ENCODE results near the gene UBE2L6.
"Not testable (repeated sequence)": the region's sequence is repeated elsewhere in the genome, so short reads cannot be mapped to it uniquely, and the experiment has no call there.

Gene UBE2L6

DNA sequence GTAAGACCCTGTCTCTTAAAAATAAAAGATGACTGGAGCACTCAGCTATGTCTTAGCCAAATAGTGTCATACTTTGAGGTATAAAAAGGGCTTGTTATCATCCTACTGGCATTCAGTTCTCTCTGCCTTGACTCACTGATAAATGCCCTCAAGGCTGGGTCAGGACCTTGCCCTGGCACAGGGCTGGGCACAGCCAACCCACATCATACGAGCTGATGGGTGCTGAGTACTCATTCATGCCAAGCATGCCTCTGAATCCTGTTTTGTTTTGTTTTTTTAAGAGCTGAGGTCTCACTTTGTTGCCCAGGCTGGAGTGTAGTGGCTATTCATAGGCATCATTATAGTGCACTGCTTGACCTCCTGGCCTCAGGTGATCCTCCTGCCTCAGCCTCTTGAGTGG, 28.1 kb downstream of the UBE2L6 start:
- no peaks in the 10 kb centered on the region for H3K4me1 ChIP-seq (ENCODE audit: insufficient read depth, poor library complexity, severe bottlenecking)
- ATAC-seq (ENCODE audit: low read depth) (0 out of 3 replicates have a peak, but pooled peaks have one; percentile 9), DNase-seq (ENCODE audit: low spot score) (no peak)
- no peak overlapping the region for H3K27ac ChIP-seq (ENCODE audit: poor library complexity, severe bottlenecking)
- H3K36me3 ChIP-seq (ENCODE audit: low read depth): no peaks in the 10 kb centered on the region
- TF ChIP-seq, protein P1, sequence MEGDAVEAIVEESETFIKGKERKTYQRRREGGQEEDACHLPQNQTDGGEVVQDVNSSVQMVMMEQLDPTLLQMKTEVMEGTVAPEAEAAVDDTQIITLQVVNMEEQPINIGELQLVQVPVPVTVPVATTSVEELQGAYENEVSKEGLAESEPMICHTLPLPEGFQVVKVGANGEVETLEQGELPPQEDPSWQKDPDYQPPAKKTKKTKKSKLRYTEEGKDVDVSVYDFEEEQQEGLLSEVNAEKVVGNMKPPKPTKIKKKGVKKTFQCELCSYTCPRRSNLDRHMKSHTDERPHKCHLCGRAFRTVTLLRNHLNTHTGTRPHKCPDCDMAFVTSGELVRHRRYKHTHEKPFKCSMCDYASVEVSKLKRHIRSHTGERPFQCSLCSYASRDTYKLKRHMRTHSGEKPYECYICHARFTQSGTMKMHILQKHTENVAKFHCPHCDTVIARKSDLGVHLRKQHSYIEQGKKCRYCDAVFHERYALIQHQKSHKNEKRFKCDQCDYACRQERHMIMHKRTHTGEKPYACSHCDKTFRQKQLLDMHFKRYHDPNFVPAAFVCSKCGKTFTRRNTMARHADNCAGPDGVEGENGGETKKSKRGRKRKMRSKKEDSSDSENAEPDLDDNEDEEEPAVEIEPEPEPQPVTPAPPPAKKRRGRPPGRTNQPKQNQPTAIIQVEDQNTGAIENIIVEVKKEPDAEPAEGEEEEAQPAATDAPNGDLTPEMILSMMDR (IDR thresholded peaks at IDR 0.05; ENCODE audit: poor library complexity, severe bottlenecking): no peak
- H3K4me3 ChIP-seq (ENCODE audit: severe bottlenecking): no peak overlapping the region
- no peaks in the 10 kb centered on the region for H3K27me3 ChIP-seq (ENCODE audit: insufficient read depth, poor library complexity, severe bottlenecking)
- H3K9me3 ChIP-seq (ENCODE audit: severe bottlenecking): no peaks in the 10 kb centered on the region

DNA sequence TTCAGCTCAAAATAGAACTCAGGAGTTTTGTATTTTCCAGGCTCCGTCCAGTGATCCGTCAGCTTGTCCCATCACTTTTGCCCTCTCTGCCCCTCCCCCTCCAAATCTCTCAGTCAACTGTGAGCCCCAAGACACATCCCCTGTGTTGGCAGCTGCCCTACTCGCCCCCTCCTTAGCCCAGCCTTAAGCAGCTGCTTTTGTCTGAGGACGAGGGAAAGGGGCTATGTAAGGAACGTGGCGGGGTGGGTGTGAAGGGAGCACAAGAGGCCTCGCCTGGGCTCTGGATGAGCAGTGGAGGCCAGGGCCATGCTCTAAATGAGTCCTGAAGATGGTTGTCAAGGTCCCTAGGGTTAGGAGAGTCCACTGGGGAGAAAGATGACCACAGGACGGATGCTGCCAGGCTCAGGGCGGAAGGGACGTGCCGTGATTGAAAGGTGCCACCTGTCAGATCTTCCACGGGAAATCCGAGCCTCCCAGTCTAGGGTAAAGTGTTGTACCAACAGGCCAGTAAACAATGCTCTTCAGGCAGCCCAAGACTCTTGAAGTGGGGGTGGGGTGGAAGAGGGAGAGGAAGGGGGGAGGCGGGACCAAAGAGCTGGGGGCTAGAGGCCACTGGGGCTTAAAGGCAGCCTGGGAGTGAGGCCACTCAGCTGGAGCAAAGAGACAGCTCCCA, 30.4 kb downstream of the UBE2L6 start, which contains the start of gene SMTNL1:
Gene SMTNL1, plus strand, starts transcription at position 649 of the 673 bp plus-strand sequence. CDS start 5,048 bp downstream, outside the sequence.
- Histone ChIP-seq H3K27me3 (ENCODE audit: insufficient read depth, poor library complexity, severe bottlenecking) (no peaks in the 10 kb centered on the region), H3K4me1 (ENCODE audit: insufficient read depth, poor library complexity, severe bottlenecking) (no peaks in the 10 kb centered on the region), H3K9me3 (ENCODE audit: severe bottlenecking) (no peaks in the 10 kb centered on the region), H3K36me3 (ENCODE audit: low read depth) (no peaks in the 10 kb centered on the region), H3K4me3 (ENCODE audit: severe bottlenecking) (no peak within 1 kb of the TSS), H3K27ac (ENCODE audit: poor library complexity, severe bottlenecking) (no peak within 1 kb of the TSS)
- DNase-seq (ENCODE audit: low spot score) (no peak), ATAC-seq (ENCODE audit: low read depth) (no peak)
- TF ChIP-seq, protein P1 (IDR thresholded peaks at IDR 0.05; ENCODE audit: poor library complexity, severe bottlenecking): no peak

DNA sequence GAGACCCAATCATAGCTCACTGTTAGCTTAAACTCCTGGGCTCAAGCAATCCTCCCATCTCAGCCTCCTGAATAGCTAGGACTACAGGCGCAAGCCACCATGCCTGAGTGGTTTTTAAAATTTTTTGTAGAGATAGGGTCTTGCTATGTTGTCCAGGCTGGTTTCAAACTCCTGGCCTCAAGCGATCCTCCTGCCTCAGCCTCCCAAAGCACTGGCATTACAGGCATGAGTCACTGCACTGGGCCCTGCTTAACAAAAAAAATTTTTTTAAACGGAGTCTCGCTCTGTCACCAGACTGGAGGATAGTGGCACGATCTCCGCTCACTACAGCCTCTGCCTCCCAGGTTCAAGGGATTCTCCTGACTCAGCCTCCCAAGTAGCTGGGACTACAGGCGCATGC, 33.0 kb downstream of the UBE2L6 start:
- H3K27ac ChIP-seq (ENCODE audit: poor library complexity, severe bottlenecking); H3K36me3 ChIP-seq (ENCODE audit: low read depth); H3K9me3 ChIP-seq (ENCODE audit: severe bottlenecking); H3K27me3 ChIP-seq (ENCODE audit: insufficient read depth, poor library complexity, severe bottlenecking); H3K4me1 ChIP-seq (ENCODE audit: insufficient read depth, poor library complexity, severe bottlenecking); DNase-seq (ENCODE audit: low spot score); ATAC-seq (ENCODE audit: low read depth); H3K4me3 ChIP-seq (ENCODE audit: severe bottlenecking): not testable (repeated sequence)

DNA sequence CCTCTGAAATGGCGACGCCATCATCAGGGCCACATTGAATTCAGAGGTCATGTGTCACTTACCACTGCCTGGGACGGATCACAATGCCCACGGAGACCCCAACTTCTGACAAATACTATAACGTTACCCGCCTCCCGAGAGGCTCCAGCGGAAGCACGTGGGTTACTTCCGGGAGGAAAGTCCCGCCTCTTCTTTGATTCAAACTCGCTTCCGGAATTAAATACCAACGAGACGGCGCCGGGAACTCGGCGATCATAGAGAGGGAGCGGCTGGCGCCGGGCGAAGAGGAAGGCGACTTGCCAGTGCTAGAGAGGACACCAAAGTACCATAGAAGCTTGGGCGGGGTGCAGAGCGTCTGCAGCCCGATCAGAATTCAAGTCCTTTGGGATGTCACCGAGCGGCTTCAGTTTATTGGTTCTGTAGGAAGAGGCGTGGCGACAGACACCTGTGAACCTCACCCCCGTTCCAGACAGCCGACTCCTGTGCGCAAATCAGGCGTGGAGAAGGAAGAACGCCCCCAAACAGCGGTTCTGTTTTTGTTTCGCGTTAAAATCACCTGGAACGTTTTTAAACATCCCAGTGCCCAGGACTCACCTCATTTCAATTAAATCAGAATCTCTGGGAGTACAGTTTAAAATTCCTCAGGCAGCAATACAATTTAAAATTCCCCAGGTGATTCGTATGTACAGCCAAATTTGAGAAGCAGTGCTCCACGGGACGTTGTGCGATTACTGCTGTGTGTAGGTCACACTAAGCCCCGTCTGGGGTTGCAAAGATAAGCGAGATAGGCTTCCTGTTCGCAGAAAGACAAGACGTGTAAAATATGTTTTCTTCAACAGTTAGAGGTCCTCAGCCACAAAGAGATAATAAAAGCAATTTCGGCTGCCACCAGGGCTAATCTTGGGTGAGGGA, 36.6 kb downstream of the UBE2L6 start, which contains the start of gene TIMM10:
Gene TIMM10, minus strand, starts transcription at position 159 of the 912 bp plus-strand sequence. CDS start 565 bp downstream, outside the sequence.
- no peaks in the 10 kb centered on the region for H3K27me3 ChIP-seq (ENCODE audit: insufficient read depth, poor library complexity, severe bottlenecking)
- TF ChIP-seq, protein P1 (IDR thresholded peaks at IDR 0.05; ENCODE audit: poor library complexity, severe bottlenecking): no peak
- peak; percentile 96 for DNase-seq (ENCODE audit: low spot score)
- H3K9me3 ChIP-seq (ENCODE audit: severe bottlenecking): no peaks in the 10 kb centered on the region
- H3K4me1 ChIP-seq (ENCODE audit: insufficient read depth, poor library complexity, severe bottlenecking): no peaks in the 10 kb centered on the region
- peak; percentile 95 for ATAC-seq (ENCODE audit: low read depth)
- peak within 1 kb of the TSS; percentile 53 for H3K4me3 ChIP-seq (ENCODE audit: severe bottlenecking)
- H3K36me3 ChIP-seq (ENCODE audit: low read depth): peaks cover 12% of the 10 kb centered on the region
- peak within 1 kb of the TSS; percentile 24 for H3K27ac ChIP-seq (ENCODE audit: poor library complexity, severe bottlenecking)

DNA sequence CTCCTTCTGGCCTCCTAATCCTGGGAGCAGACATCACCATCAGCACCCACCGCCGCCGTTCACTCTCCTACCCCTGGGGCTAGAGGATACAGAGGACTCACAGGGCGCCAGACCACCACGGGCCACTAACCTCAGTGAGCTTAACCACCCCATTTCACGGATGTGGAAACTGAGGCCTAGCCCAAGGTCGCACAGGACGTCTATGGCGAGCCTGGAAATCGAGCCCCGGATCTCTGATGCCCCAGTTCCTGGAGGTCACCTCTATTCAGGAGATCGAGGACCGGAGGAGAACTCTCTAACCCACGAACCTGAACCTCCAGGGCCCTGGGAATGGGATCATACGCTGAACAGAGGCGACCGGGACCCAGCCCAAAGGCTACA, 37.3 kb downstream of the UBE2L6 start:
- no peak for DNase-seq (ENCODE audit: low spot score)
- Histone ChIP-seq H3K27ac (ENCODE audit: poor library complexity, severe bottlenecking) (peak overlapping the region; percentile 24), H3K4me3 (ENCODE audit: severe bottlenecking) (peak overlapping the region; percentile 53), H3K27me3 (ENCODE audit: insufficient read depth, poor library complexity, severe bottlenecking) (no peaks in the 10 kb centered on the region), H3K9me3 (ENCODE audit: severe bottlenecking) (no peaks in the 10 kb centered on the region), H3K4me1 (ENCODE audit: insufficient read depth, poor library complexity, severe bottlenecking) (no peaks in the 10 kb centered on the region), H3K36me3 (ENCODE audit: low read depth) (peaks cover 12% of the 10 kb centered on the region)
- TF ChIP-seq, protein P1 (IDR thresholded peaks at IDR 0.05; ENCODE audit: poor library complexity, severe bottlenecking): no peak
- peak; percentile 9; the same call in 2 of the 3 replicates for ATAC-seq (ENCODE audit: low read depth)

Data from RWPE2 (cell line).